Neutrophil (primary cell): ENCODE measurements around the gene SMOC2.

Source experiments
- H3K27ac ChIP-seq: fragments of 200-600 bp; sonication (generic); 2 replicates; pipeline ENCODE4 v1.5.1; 2016; ENCODE audit warnings: mild to moderate bottlenecking, moderate library complexity
- H3K27me3 ChIP-seq: fragments of 200-600 bp; sonication (generic); 2 replicates; pipeline ENCODE4 v1.6.0; 2016; ENCODE audit warnings: mild to moderate bottlenecking
- H3K36me3 ChIP-seq: fragments of 200-600 bp; sonication (generic); 2 replicates; pipeline ENCODE4 v1.5.1; 2017
- H3K4me1 ChIP-seq, 2 experiments: fragments of 200-600 bp in 1 of 2; sonication (generic) in 1 of 2; 1 replicate in 1 of 2; 2 replicates in 1 of 2; pipeline versions ENCODE4 v1.5.1 to v1.6.1; 2013 to 2016; ENCODE audit warnings: low read depth in 1 of 2, low read length in 1 of 2, mild to moderate bottlenecking in 1 of 2, moderate library complexity in 1 of 2; ENCODE audit not compliant: control insufficient read depth in 1 of 2, insufficient read depth in 1 of 2
- H3K4me3 ChIP-seq, 2 experiments: fragments of 200-600 bp in 1 of 2; sonication (generic) in 1 of 2; 1 replicate in 1 of 2; 2 replicates in 1 of 2; pipeline ENCODE4 v1.5.1; 2013 to 2016; ENCODE audit warnings: low read depth in 1 of 2, low read length in 1 of 2, mild to moderate bottlenecking in 1 of 2, moderate library complexity in 1 of 2
- H3K9me3 ChIP-seq: fragments of 200-600 bp; sonication (generic); 2 replicates; pipeline ENCODE4 v1.5.1; 2016
- CTCF ChIP-seq: fragments of 200-600 bp; sonication (generic); IDR thresholded peaks from 2 replicates; pipeline ENCODE4 v1.5.1; 2016; ENCODE audit warnings: antibody characterized with exemption

Gene SMOC2

DNA sequence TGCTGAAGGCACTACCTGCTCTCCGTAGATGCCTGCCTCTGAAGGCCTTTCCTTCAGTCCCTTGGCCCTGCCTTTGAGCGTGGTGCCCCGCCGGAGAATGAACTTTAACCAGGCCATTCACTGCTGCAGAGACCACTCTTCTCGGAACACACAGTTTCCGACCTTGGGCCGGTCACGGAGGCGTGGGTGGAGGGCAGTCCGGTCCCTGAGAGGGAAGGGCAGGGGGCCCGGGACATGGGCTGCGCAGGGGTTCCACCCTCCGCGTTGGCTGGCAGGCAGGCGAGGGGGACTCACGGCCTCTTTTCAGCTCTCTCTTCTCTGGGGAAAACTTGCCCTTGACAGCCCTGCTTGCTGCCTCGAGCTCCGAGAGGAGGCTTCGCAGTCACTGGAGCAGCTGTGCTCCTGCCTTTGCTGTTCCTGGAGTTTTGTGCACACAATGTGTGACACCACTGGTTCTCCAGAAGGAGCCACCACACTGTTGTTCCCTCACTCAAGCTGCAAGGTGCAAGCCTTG is 187.8 kb downstream of the SMOC2 start:
- Histone ChIP-seq H3K4me3 (no peak overlapping the region), H3K27me3 (no peaks in the 10 kb centered on the region)

GRCh38 chr6:168631564-168631963 is 190.6 kb downstream of the SMOC2 start:
- TF ChIP-seq CTCF = no peak
- H3K4me3 ChIP-seq = no peak overlapping the region

More for the DNA sequence above, 187.8 kb downstream of the SMOC2 start:
- H3K36me3 ChIP-seq = no peaks in the 10 kb centered on the region
- no peaks in the 10 kb centered on the region for H3K4me1 ChIP-seq
- no peak overlapping the region for H3K27ac ChIP-seq
- no peak for TF ChIP-seq CTCF
- no peaks in the 10 kb centered on the region for H3K9me3 ChIP-seq

GRCh38 chr6:168632694-168633093 is 191.7 kb downstream of the SMOC2 start:
- no peak for TF ChIP-seq CTCF

More at GRCh38 chr6:168631564-168631963, 190.6 kb downstream of the SMOC2 start:
- Histone ChIP-seq H3K27ac (no peak overlapping the region), H3K9me3 (no peaks in the 10 kb centered on the region), H3K27me3 (no peaks in the 10 kb centered on the region), H3K36me3 (no peaks in the 10 kb centered on the region), H3K4me1 (no peaks in the 10 kb centered on the region)

GRCh38 chr6:168634541-168635328 is 193.8 kb downstream of the SMOC2 start:
- H3K9me3 ChIP-seq = no peaks in the 10 kb centered on the region
- no peak overlapping the region for H3K27ac ChIP-seq
- no peaks in the 10 kb centered on the region for H3K36me3 ChIP-seq
- TF ChIP-seq CTCF = no peak
- no peaks in the 10 kb centered on the region for H3K4me1 ChIP-seq
- no peak overlapping the region for H3K4me3 ChIP-seq
- H3K27me3 ChIP-seq = no peaks in the 10 kb centered on the region

More at GRCh38 chr6:168632694-168633093, 191.7 kb downstream of the SMOC2 start:
- Histone ChIP-seq H3K9me3 (no peaks in the 10 kb centered on the region), H3K36me3 (no peaks in the 10 kb centered on the region), H3K4me3 (no peak overlapping the region), H3K4me1 (no peaks in the 10 kb centered on the region), H3K27me3 (no peaks in the 10 kb centered on the region), H3K27ac (no peak overlapping the region)

GRCh38 chr6:168636147-168637004 is 195.4 kb downstream of the SMOC2 start:
- no peaks in the 10 kb centered on the region for H3K9me3 ChIP-seq
- no peaks in the 10 kb centered on the region for H3K27me3 ChIP-seq
- no peak for TF ChIP-seq CTCF
- no peaks in the 10 kb centered on the region for H3K4me1 ChIP-seq
- no peaks in the 10 kb centered on the region for H3K36me3 ChIP-seq
- no peak overlapping the region for H3K4me3 ChIP-seq
- no peak overlapping the region for H3K27ac ChIP-seq
